Right lobe of liver (tissue), 6 donors: ENCODE results near the gene CDC42BPB. TPM values are rescaled to one million over a fixed set of nuclear protein-coding genes. Genes with fewer than 3 reads are reported as not detected.
A peak's percentile ranks its signal among the peaks of the same experiment; 100 is the strongest.

Experiments
- ATAC-seq, 4 donors: fragments of 200-7000 bp; cut with Tn5 transposase; one replicate each; pipeline ENCODE4 v1.9.1; 2020; ENCODE audit warnings: mild to moderate bottlenecking in 4 of 4, moderate library complexity in 4 of 4
- DNase-seq, 3 donors: peaks; one replicate each; pipeline ENCODE4 v3.0.0-alpha.2; 2020
- H3K27ac ChIP-seq, 3 donors: fragments of 200-600 bp; one replicate each; pipeline ENCODE4 v1.8.0; 2022
- H3K27me3 ChIP-seq, 2 donors: fragments of 200-600 bp; one replicate each; pipeline ENCODE4 v1.8.0; 2022
- H3K36me3 ChIP-seq, 4 donors: fragments of 200-600 bp; sonication (generic) in 1 of 4; one replicate each; pipeline versions ENCODE4 v1.5.1 to v1.8.0; 2017 to 2022; ENCODE audit warnings: control low read depth in 1 of 4
- H3K4me1 ChIP-seq, 4 donors: fragments of 200-600 bp; sonication (generic) in 1 of 4; one replicate each; pipeline versions ENCODE4 v1.5.1 to v1.8.0; 2017 to 2022; ENCODE audit warnings: control low read depth in 1 of 4
- H3K4me3 ChIP-seq, 3 donors: fragments of 200-600 bp; one replicate each; pipeline ENCODE4 v1.8.0; 2022
- H3K9me3 ChIP-seq, 4 donors: fragments of 200-600 bp; sonication (generic) in 1 of 4; one replicate each; pipeline versions ENCODE4 v1.5.1 to v1.8.0; 2017 to 2022; ENCODE audit warnings: control low read depth in 1 of 4
- POLR2A ChIP-seq: fragments of 450-650 bp; IDR thresholded peaks from one replicate; pipeline ENCODE4 v1.6.1; 2017; ENCODE audit warnings: antibody characterized with exemption, mild to moderate bottlenecking
- WGBS: methylation state at CpG from one replicate; pipeline ENCODE4 v1.1.6; 2018; ENCODE audit warnings: low coverage, low lambda C conversion rate; ENCODE audit not compliant: insufficient coverage; ENCODE audit errors: missing lambda C conversion rate; 5-methylcytosine and 5-hydroxymethylcytosine counted together
- intact Hi-C, 2 donors: fragments of 100-400 bp; cut with DNase I; formaldehyde crosslinking; loops; one replicate each; pipeline versions ENCODE4 v1.11.2 to v1.14.1; 2022
- total RNA-seq, 6 experiments: library from RNA; depleted of rRNA in 2 of 6; stranded (reverse); fragments of >200 nt in 2 of 6; fragmentation: NEBNext Ultra II Directional in 3 of 6; extraction: Animal tissue kit (Norgen Biotek cat#: 25700) in 3 of 6; gene quantifications; one replicate each; pipeline versions ENCODE4 v1.1.0 to v1.2.4, GENCODE V29; 2016 to 2023
- TF ChIP-seq, protein P1 (sequence below), 4 donors: fragments of 200-600 bp in 3 of 4; fragments of 450-650 bp in 1 of 4; IDR thresholded peaks; one replicate each; pipeline versions ENCODE4 v1.5.1 to v1.8.0; 2016 to 2022; ENCODE audit warnings: antibody characterized with exemption in 4 of 4, mild to moderate bottlenecking in 2 of 4
- donor health status: DM: no; HTN: yes; CAD: no.
- donor health status: DM: no; HTN: no; CAD: no.
- donor health status: DM: no; HTN: no; CAD: no.
- donor health status: DM: no; HTN: yes; CAD: no.
- donor health status: DM: no; HTN: yes; CAD: no.

CDC42BPB gene
- total RNA-seq, 6 experiments from 2014 or later, result 38.4 to 55.5 (median 43.0) TPM

DNA sequence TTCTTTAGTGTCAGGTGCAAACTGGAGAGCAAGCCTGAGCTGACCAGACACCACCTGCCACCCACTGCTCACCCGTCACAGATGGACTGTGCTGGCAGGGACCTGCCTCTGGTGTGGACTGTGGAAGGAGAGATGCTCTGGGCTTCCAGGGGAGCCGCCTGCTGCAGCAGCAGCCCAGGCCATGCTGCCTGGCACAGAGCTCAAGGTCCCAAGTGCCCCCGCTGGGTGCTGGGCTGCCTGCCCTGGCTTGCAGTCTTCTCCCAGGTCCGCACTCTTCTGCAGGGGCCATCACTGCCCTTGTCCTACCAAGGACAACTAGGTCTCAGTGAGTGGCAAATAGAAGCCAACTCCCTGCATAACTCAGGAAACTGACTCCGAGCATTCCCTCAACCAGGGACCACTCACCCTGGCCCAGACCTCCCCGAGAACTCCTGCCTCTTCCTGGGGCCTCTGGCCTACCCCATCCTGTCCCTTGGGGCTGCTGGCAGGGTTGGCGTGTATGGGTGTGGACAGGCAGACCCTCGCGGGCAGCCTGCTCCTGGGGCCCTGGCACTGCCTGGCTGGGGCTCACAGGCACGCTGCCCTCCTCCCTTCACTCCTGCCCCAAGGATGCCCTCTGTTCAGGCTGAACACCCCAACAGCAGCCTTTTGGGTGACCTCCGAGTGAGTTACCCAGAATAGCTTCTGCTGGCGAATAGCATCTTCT lies 125.6 kb downstream of the CDC42BPB start:
- 71% methylated on average over 1 of the region's 12 CpGs for WGBS
- Histone ChIP-seq H3K4me1 (peaks cover 0 to 26% (median 6%) of the 10 kb centered on the region in 4 donors), H3K27me3 (no peaks in the 10 kb centered on the region), H3K27ac (no peak overlapping the region), H3K4me3 (no peak overlapping the region), H3K36me3 (no peaks in the 10 kb centered on the region), H3K9me3 (no peaks in the 10 kb centered on the region)
- DNase-seq, result peak in 2 of 3 donors; percentile 16 to 55
- intact Hi-C loops, result no loop called here
- no peak for ATAC-seq
- TF ChIP-seq, protein P1, sequence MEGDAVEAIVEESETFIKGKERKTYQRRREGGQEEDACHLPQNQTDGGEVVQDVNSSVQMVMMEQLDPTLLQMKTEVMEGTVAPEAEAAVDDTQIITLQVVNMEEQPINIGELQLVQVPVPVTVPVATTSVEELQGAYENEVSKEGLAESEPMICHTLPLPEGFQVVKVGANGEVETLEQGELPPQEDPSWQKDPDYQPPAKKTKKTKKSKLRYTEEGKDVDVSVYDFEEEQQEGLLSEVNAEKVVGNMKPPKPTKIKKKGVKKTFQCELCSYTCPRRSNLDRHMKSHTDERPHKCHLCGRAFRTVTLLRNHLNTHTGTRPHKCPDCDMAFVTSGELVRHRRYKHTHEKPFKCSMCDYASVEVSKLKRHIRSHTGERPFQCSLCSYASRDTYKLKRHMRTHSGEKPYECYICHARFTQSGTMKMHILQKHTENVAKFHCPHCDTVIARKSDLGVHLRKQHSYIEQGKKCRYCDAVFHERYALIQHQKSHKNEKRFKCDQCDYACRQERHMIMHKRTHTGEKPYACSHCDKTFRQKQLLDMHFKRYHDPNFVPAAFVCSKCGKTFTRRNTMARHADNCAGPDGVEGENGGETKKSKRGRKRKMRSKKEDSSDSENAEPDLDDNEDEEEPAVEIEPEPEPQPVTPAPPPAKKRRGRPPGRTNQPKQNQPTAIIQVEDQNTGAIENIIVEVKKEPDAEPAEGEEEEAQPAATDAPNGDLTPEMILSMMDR (IDR thresholded peaks at IDR 0.05), result no peak
- TF ChIP-seq POLR2A, result no peak

DNA sequence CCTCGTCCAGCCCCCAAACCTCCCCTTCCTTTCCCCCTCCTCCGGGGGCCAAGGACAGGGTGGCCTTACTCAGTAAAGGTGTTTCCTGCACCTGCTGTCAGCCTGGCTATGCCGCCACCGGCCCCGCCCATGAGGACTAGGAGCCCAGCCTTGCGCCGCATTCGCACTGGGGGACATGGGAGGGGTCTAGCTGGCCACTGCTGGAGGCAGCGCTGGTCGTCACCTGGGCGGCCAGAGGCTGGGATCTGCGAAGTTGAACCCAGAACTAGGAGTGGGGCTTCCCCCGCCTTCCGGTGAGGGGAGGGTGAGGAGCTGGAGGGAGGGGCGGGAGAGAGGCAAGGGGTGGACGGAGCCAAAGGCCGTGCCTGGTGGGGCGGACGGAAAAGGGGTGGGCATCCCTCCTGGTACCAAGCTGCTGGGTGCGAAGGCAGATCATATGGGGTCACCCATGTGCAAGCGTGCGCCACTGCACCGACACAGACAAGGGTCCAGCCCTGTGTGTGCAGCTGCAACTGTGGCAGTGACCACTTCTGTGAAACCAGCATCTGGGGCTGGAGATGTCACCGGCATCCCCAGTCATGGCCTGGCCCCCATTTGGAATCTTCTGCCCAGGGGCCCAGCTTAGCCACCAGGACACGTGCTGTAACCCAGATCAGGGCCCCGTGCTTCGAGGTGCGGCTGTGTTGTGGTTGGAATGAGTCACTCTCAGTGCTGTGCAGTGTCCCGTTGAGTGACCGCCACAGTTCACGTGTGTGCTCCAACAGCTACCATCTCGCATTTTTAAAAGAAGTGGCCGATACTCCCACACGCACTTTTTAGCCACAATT lies 126.4 kb downstream of the CDC42BPB start:
- intact Hi-C loops, result no loop called here
- no peak overlapping the region for H3K27ac ChIP-seq
- peaks cover 0 to 26% (median 6%) of the 10 kb centered on the region in 4 donors for H3K4me1 ChIP-seq
- ATAC-seq (no peak), DNase-seq (peak in 2 of 3 donors; percentile 25 to 56)
- H3K36me3 ChIP-seq, result no peaks in the 10 kb centered on the region
- H3K27me3 ChIP-seq, result no peaks in the 10 kb centered on the region
- no peak overlapping the region for H3K4me3 ChIP-seq
- WGBS, result 76% methylated on average over 19 of the region's 34 CpGs
- no peak for TF ChIP-seq POLR2A
- TF ChIP-seq, protein P1 (IDR thresholded peaks at IDR 0.05), result no peak
- no peaks in the 10 kb centered on the region for H3K9me3 ChIP-seq

DNA sequence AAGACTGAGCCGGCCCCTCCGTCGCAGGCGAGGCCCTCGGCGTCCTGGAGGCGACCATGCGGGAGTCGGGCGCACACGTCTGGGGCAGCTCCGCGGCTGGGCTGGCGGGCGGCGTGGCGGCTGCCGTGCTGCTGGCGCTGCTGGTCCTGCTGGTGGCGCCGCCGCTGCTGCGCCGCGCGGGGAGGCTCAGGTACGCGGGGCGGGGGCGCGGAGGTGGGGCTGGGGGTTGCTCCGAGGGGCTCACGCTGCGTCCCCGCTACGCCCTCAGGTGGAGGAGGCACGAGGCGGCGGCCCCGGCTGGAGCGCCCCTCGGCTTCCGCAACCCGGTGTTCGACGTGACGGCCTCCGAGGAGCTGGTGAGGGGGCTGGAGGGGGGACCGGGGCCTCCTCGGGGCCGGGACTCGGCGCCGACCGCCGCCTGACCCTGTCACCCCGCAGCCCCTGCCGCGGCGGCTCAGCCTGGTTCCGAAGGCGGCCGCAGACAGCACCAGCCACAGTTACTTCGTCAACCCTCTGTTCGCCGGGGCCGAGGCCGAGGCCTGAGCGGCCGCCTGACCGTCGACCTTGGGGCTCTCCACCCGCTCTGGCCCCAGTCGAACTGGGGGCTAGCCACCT lies 127.1 kb downstream of the CDC42BPB start:
- WGBS, result 23% methylated on average over 4 of the region's 74 CpGs
- ATAC-seq (no peak), DNase-seq (peak in 2 of 3 donors; percentile 19 to 44)
- no peak overlapping the region for H3K27ac ChIP-seq
- H3K4me1 ChIP-seq, result peaks cover 0 to 26% (median 6%) of the 10 kb centered on the region in 4 donors
- TF ChIP-seq POLR2A, result no peak
- TF ChIP-seq, protein P1 (IDR thresholded peaks at IDR 0.05), result no peak
- H3K27me3 ChIP-seq, result no peaks in the 10 kb centered on the region
- no peaks in the 10 kb centered on the region for H3K36me3 ChIP-seq
- no peaks in the 10 kb centered on the region for H3K9me3 ChIP-seq
- intact Hi-C loops, result no loop called here
- no peak overlapping the region for H3K4me3 ChIP-seq

DNA sequence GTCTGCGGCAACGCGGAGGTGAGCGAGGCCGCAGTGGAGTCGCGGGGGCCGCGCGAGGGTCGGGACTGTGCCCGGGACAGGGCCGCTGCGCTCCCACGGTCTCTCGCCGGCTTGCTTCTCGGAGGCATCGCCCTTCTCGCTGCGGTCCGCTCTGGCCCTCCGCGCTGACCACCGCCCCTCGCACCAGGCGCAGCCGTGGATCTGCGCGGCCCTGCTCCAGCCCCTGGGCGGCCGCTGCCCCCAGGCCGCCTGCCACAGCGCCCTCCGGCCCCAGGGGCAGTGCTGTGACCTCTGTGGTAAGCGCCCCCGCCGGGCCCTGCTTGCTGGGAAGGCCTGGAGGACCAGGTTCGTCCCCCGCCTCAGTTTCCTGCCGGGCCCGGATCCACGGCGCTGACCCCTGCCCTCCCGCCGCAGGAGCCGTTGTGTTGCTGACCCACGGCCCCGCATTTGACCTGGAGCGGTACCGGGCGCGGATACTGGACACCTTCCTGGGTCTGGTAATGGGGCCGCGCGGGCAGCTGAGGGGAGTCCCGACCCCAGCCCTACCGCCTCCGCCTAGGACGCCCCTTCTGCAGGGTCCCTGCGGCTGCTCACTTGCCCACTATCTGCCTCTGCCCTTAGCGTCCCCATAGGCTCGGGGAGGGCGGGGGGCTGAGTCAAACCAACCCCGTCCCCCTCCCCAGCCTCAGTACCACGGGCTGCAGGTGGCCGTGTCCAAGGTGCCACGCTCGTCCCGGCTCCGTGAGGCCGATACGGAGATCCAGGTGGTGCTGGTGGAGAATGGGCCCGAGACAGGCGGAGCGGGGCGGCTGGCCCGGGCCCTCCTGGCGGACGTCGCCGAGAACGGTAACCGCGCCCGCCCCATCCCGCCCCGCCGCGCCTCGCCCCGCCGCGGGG lies 127.9 kb downstream of the CDC42BPB start:
- no peak overlapping the region for H3K27ac ChIP-seq
- H3K4me1 ChIP-seq, result peaks cover 0 to 26% (median 6%) of the 10 kb centered on the region in 4 donors
- H3K27me3 ChIP-seq, result no peaks in the 10 kb centered on the region
- WGBS, result 17% methylated on average over 23 of the region's 94 CpGs
- no peaks in the 10 kb centered on the region for H3K36me3 ChIP-seq
- no peak for TF ChIP-seq POLR2A
- TF ChIP-seq, protein P1 (IDR thresholded peaks at IDR 0.05), result no peak
- H3K9me3 ChIP-seq, result no peaks in the 10 kb centered on the region
- intact Hi-C loops, result no loop called here
- DNase-seq (peak in 2 of 3 donors; percentile 21 to 53), ATAC-seq (no peak)
- peak overlapping the region in 2 of 3 donors; percentile 19 to 25 for H3K4me3 ChIP-seq
